ENCODE measurements around the gene IFITM5. TPM values are rescaled to one million over a fixed set of nuclear protein-coding genes. Genes with fewer than 3 reads are reported as not detected.
"Not testable (repeated sequence)": the region's sequence is repeated elsewhere in the genome, so short reads cannot be mapped to it uniquely, and the experiment has no call there.

IFITM5 gene
- total RNA-seq, 3 donors from 2014 or later, result not detected

DNA sequence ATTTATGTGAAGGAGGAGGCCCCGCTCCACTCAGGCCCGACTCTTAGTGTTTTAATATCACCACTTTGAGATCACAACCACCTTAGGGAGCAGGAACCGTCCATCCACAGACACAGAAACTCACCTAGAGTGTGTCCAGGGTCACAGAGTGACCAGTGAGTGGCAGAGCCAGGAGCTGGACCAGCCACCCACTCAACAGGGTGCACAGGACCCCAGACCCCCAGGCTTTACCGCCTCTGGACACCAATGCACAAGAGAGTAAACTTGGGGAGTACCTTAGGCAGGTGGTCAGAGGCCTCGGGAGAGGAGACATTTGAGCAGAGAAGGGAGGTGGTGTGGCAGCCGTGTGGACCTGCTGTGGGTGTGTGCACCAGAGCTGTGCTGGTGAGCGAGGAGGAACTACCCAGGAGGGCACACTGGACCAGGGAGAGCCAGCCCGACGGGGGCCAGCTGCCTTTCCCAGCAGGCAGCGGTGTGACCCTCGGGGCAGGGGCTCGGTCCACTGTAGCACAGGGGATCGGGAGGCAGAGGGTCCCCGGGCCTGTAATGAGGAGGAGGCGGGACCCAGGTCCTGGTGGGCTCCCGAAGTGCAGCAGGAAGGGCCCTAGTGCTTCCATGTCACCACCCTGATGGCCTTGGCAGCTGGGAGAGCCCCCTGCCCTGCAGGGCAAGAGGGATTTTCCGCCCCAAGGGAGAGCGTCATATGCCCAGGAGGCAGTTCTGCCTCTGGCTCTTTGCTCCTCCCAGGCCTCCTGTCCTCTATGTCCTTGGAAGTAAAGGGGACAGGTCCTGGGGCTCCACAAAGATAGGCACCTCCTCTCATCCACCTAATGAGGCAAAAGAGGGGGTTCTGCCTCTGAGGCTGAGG lies 28.6 kb downstream of the IFITM5 start:
- TF ChIP-seq, protein P1, sequence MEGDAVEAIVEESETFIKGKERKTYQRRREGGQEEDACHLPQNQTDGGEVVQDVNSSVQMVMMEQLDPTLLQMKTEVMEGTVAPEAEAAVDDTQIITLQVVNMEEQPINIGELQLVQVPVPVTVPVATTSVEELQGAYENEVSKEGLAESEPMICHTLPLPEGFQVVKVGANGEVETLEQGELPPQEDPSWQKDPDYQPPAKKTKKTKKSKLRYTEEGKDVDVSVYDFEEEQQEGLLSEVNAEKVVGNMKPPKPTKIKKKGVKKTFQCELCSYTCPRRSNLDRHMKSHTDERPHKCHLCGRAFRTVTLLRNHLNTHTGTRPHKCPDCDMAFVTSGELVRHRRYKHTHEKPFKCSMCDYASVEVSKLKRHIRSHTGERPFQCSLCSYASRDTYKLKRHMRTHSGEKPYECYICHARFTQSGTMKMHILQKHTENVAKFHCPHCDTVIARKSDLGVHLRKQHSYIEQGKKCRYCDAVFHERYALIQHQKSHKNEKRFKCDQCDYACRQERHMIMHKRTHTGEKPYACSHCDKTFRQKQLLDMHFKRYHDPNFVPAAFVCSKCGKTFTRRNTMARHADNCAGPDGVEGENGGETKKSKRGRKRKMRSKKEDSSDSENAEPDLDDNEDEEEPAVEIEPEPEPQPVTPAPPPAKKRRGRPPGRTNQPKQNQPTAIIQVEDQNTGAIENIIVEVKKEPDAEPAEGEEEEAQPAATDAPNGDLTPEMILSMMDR (IDR thresholded peaks at IDR 0.05), result no peak
- Histone ChIP-seq H3K36me3 (ENCODE audit: low read depth) (no peaks in the 10 kb centered on the region), H3K9me3 (no peaks in the 10 kb centered on the region), H3K4me1 (ENCODE audit: low read depth) (no peaks in the 10 kb centered on the region), H3K4me3 (no peak overlapping the region)
- no peak for ATAC-seq
- intact Hi-C loops (cut with DNase I, micrococcal nuclease), result no loop called here
- peak in 1 of 3 donors; percentile 63 for DNase-seq

DNA sequence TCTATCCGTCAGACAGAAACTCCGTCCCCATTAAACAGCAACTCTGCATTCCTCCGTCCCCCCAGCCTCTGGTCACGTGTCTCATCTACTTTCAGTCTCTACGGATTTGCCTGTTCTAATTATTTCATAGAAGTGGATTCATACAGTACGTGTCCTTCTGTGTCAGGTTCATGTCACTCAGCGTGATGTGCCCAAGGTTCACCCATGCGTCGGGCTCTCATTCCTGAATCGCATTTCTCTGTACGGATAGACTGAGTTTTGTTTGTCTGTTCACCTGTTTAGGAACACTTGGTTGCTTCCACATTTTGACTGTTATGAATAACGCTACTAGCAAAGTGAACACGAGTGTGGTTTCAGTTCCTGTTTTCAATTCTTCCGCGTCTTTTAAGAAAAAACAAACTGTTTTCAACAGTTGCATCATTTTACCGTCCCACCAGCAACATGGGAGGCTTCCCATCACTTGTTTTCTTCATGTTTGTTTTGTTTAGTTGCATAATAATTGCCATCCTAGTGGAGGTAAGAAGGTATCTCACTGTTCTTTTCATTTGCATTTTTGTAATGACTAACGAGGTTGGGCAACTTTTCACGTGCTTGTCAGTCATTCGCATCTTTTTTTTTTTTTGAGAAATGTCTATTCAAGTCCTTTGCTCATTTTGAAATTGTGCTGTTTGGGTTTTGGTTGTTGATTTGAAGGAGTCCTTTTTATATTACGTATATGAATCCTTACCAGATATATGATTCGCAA lies 30.0 kb downstream of the IFITM5 start:
- TF ChIP-seq, protein P1 (IDR thresholded peaks at IDR 0.05), result no peak
- no peak overlapping the region for H3K4me3 ChIP-seq
- intact Hi-C loops (cut with DNase I, micrococcal nuclease), result no loop called here
- peak; percentile 56 for ATAC-seq
- H3K9me3 ChIP-seq, result no peaks in the 10 kb centered on the region
- no peaks in the 10 kb centered on the region for H3K36me3 ChIP-seq (ENCODE audit: low read depth)
- peak in 1 of 3 donors; percentile 39 for DNase-seq
- H3K4me1 ChIP-seq (ENCODE audit: low read depth), result no peaks in the 10 kb centered on the region

DNA sequence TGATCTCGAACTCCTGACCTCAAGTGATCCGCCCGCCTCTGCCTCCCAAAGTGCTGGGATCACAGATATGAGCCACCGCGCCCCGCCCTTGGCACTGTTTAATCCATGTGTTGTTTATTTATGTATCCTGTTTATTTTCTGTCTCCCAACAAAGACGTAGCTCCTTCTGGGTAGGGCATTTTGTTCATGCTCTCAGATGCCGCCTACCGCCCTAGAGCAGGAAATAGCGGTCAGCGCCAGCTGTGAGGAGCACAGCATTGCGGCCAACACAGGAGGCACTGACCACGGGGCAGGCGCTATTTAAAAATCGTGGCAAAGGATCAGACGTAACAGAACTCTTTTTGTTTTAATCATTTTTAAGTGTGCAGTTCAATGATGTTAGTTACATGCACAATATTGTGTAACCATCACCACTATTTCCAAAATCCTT lies 30.6 kb downstream of the IFITM5 start:
- intact Hi-C loops (cut with DNase I, micrococcal nuclease); H3K9me3 ChIP-seq; H3K4me1 ChIP-seq (ENCODE audit: low read depth); H3K36me3 ChIP-seq (ENCODE audit: low read depth); H3K4me3 ChIP-seq: not testable (repeated sequence)
- ATAC-seq, result peak; percentile 71
- DNase-seq, result peak; percentile 68 to 86 (median 74)

DNA sequence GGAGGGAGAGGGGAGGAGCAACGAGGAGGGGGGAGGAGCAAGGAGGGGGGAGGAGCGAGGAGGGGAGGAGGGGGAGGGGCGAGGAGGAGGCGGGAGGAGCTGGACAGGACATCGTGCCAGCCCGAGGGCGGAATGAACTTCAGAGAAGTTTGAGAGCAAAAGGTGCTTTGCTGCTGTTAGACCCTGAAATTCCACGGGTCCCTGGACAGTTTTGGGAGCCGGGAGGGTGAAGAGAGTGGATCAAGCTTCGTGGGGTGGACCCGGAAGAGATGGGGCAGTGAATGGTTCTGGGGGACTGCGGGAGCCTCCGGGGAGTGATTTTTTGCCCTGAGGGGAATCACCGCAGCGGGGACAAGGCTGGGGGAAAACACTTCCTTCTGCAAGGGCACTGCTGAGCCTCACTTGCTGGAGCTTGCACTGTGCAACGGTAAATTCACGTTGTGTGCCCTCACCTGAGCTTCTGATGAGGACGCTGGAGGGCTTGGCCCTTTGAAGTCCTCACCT lies 31.8 kb downstream of the IFITM5 start:
- DNase-seq, result peak; percentile 56 to 82 (median 65)
- Histone ChIP-seq H3K36me3 (ENCODE audit: low read depth) (no peaks in the 10 kb centered on the region), H3K4me1 (ENCODE audit: low read depth) (no peaks in the 10 kb centered on the region), H3K4me3 (no peak overlapping the region), H3K9me3 (no peaks in the 10 kb centered on the region)
- peak; percentile 71 for ATAC-seq
- TF ChIP-seq, protein P1 (IDR thresholded peaks at IDR 0.05), result no peak
- intact Hi-C loops (cut with DNase I, micrococcal nuclease), result no loop called here

GRCh38 chr11:266676-267439 lies 32.5 kb downstream of the IFITM5 start:
- intact Hi-C loops (cut with DNase I, micrococcal nuclease), result no loop called here
- TF ChIP-seq, protein P1 (IDR thresholded peaks at IDR 0.05), result no peak
- Histone ChIP-seq H3K36me3 (ENCODE audit: low read depth) (no peaks in the 10 kb centered on the region), H3K4me1 (ENCODE audit: low read depth) (no peaks in the 10 kb centered on the region), H3K9me3 (no peaks in the 10 kb centered on the region), H3K4me3 (no peak overlapping the region)
- ATAC-seq (peak; percentile 36), DNase-seq (no peak)

Data from mucosa of descending colon (tissue), 3 donors.